SU-DHL-6 (cell line): ENCODE results near the gene PPM1G.

Experiments
- H2AFZ ChIP-seq: fragments of 200-600 bp; sonication (generic); 2 replicates; pipeline ENCODE4 v1.6.1; 2014; ENCODE audit warnings: low read depth, mild to moderate bottlenecking, moderate library complexity, mixed read lengths, antibody characterized with exemption, low read length; ENCODE audit not compliant: severe bottlenecking
- H3F3A ChIP-seq: fragments of 200-600 bp; shearing (Covaris generic); 2 replicates; pipeline ENCODE4 v1.6.0; 2016; ENCODE audit warnings: antibody characterized with exemption, mild to moderate bottlenecking; ENCODE audit not compliant: insufficient read depth
- H3K27ac ChIP-seq: fragments of 200-600 bp; sonication (generic); 2 replicates; pipeline ENCODE4 v1.5.1; 2016; ENCODE audit warnings: low read depth, mild to moderate bottlenecking, low read length, moderate library complexity, mixed read lengths
- H3K27me3 ChIP-seq: fragments of 200-600 bp; sonication (generic), shearing (Covaris generic); 2 replicates; pipeline ENCODE4 v1.6.0; 2014; ENCODE audit warnings: mild to moderate bottlenecking, low read length
- H3K36me3 ChIP-seq: fragments of 200-600 bp; sonication (generic); 2 replicates; pipeline ENCODE4 v1.6.1; 2014; ENCODE audit warnings: mild to moderate bottlenecking, low read length, mixed read lengths
- H3K4me2 ChIP-seq: fragments of 300-600, 200-600 bp; shearing (Covaris generic), sonication (generic); 2 replicates; pipeline ENCODE4 v1.6.0; 2014; ENCODE audit warnings: low read length, low read depth, mild to moderate bottlenecking; ENCODE audit not compliant: poor library complexity, severe bottlenecking
- H3K4me3 ChIP-seq: fragments of 200-600 bp; sonication (generic); 2 replicates; pipeline ENCODE4 v1.5.1; 2014; ENCODE audit warnings: antibody characterized with exemption, low read length, mild to moderate bottlenecking, mixed read lengths; ENCODE audit not compliant: insufficient read depth, poor library complexity, severe bottlenecking
- H3K79me2 ChIP-seq: fragments of 200-600 bp; sonication (generic); 2 replicates; pipeline ENCODE4 v1.6.1; 2014; ENCODE audit warnings: mild to moderate bottlenecking, low read length, moderate library complexity; ENCODE audit not compliant: insufficient read depth
- H3K9ac ChIP-seq: fragments of 200-600 bp; sonication (generic); 2 replicates; pipeline ENCODE4 v1.7.0; 2014; ENCODE audit warnings: mild to moderate bottlenecking, low read length
- H3K9me2 ChIP-seq: fragments of 200-600 bp; sonication (generic); replicated peaks from 2 replicates; pipeline ENCODE4 v1.6.1; 2014; ENCODE audit warnings: low read length; ENCODE audit not compliant: insufficient read depth
- H3K9me3 ChIP-seq: fragments of 200-600 bp; sonication (generic); 2 replicates; pipeline ENCODE4 v1.6.1; 2014; ENCODE audit warnings: low read length, mixed read lengths; ENCODE audit not compliant: insufficient read depth
- H4K20me1 ChIP-seq: fragments of 200-600 bp; sonication (generic); 2 replicates; pipeline ENCODE4 v1.6.1; 2014; ENCODE audit warnings: low read depth, mild to moderate bottlenecking, antibody characterized with exemption, low read length, moderate library complexity, mixed read lengths
- CTCF ChIP-seq: fragments of 200-600 bp; sonication (generic); IDR thresholded peaks from one replicate; pipeline ENCODE4 v1.5.1; 2017; ENCODE audit warnings: antibody characterized with exemption, mild to moderate bottlenecking, low read length, moderate library complexity; ENCODE audit not compliant: insufficient read depth, poor library complexity, severe bottlenecking
- EZH2phosphoT487 ChIP-seq: fragments of 200-600 bp; sonication (generic), shearing (Covaris generic); conservative IDR thresholded peaks from 2 replicates; pipeline ENCODE4 v1.6.1; 2018; ENCODE audit warnings: mild to moderate bottlenecking, antibody characterized with exemption, low read length, moderate library complexity, mixed read lengths

The PPM1G gene

DNA sequence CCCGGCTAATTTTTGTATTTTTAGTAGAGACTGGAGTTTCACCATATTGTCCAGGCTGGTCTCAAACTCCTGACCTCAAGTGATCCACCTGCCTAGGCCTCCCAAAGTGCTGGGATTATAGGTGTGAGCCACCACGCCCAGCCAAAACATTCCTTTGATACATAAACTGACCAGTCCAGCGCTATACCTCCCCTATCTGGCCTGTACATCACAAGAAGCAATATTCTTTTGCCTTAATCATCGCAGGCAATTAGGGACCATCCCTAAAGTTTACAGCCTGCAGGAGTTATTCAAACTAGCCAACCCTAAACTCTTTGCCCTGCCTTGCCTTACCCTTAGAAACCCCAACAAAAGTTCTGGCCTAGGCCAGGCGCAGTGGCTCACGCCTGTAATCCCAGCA lies 6.8 kb upstream of the PPM1G start:
- no peak overlapping the region for H3K4me3 ChIP-seq
- H3K27ac ChIP-seq, result no peak overlapping the region
- H2AFZ ChIP-seq, result no peak overlapping the region
- H3K9ac ChIP-seq, result no peak overlapping the region
- TF ChIP-seq CTCF (no peak), EZH2phosphoT487 (no peak)
- H3F3A ChIP-seq, result no peaks in the 10 kb centered on the region
- no peaks in the 10 kb centered on the region for H3K36me3 ChIP-seq
- H3K4me2 ChIP-seq, result no peak overlapping the region
- H3K9me3 ChIP-seq, result no peaks in the 10 kb centered on the region
- H3K79me2 ChIP-seq, result no peaks in the 10 kb centered on the region
- H4K20me1 ChIP-seq, result no peaks in the 10 kb centered on the region
- H3K9me2 ChIP-seq, result no peaks in the 10 kb centered on the region
- H3K27me3 ChIP-seq, result no peaks in the 10 kb centered on the region

DNA sequence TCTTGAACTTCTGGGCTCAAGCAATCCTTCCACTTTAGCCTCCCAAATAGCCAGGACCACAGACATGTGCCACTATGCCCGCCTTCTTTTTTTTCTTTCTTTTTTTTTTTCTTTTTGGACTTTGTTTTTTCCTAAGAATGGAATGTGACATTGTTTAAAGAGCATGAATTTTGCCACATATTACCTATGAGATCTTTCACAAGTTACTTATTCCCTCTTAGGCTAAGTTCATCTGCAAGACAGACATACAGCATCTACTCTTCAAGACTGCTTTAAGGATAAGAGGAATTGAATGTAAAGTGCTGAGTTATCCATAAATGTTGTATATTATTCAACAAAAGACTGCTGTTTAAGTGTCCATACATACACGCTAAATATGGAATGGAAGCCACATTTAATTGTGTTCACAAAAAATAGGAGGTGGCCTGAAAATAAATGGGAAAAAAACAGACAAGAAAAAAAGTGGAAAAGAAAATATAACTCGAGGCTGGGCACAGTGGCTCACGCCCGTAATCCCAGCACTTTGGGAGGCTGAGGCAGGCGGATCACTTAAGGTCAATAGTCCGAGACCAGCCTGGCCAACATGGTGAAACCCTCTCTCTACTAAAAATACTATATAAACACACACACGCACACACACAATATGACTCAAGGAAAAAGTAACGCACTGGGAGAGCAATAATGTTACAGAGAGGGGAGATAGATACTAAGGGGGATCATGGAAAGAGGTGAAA lies 3.2 kb upstream of the PPM1G start:
- no peak overlapping the region for H3K4me3 ChIP-seq
- H2AFZ ChIP-seq, result no peak overlapping the region
- H3K36me3 ChIP-seq, result peaks cover 1% of the 10 kb centered on the region; the same call in 1 of the 2 replicates
- no peaks in the 10 kb centered on the region for H3K27me3 ChIP-seq
- H4K20me1 ChIP-seq, result peaks cover 9% of the 10 kb centered on the region; the same call in 1 of the 2 replicates
- no peaks in the 10 kb centered on the region for H3K9me2 ChIP-seq
- no peak overlapping the region for H3K27ac ChIP-seq
- H3K9me3 ChIP-seq, result no peaks in the 10 kb centered on the region
- H3F3A ChIP-seq, result peaks cover 5% of the 10 kb centered on the region; the same call in 1 of the 2 replicates
- H3K79me2 ChIP-seq, result peaks cover 18% of the 10 kb centered on the region
- H3K4me2 ChIP-seq, result no peak overlapping the region
- no peak for TF ChIP-seq CTCF
- TF ChIP-seq EZH2phosphoT487, result no peak
- no peak overlapping the region for H3K9ac ChIP-seq

- Histone ChIP-seq H3K36me3 (peaks cover 10% of the 10 kb centered on the region), H4K20me1 (peaks cover 22% of the 10 kb centered on the region), H3K27ac (peak overlapping the region; percentile 70), H3K27me3 (no peaks in the 10 kb centered on the region), H3F3A (peaks cover 5% of the 10 kb centered on the region; the same call in 1 of the 2 replicates), H2AFZ (peak overlapping the region; percentile 91), H3K79me2 (peaks cover 56% of the 10 kb centered on the region), H3K4me3 (peak overlapping the region; percentile 98), H3K4me2 (peak overlapping the region; percentile 100), H3K9me2 (no peaks in the 10 kb centered on the region), H3K9ac (peak overlapping the region; percentile 99), H3K9me3 (no peaks in the 10 kb centered on the region)
- TF ChIP-seq EZH2phosphoT487 (no peak), CTCF (no peak)
Observed at GRCh38 chr2:27408601-27409320, 630 bp downstream of the PPM1G start.
